HUES64 (cell line): ENCODE measurements around the gene CTNNA2.

Experiments used
- H3K27ac ChIP-seq: 2 replicates; pipeline ENCODE4 v1.7.0; 2013; ENCODE audit warnings: low read depth, low read length, inconsistent platforms
- H3K27me3 ChIP-seq: 2 replicates; pipeline ENCODE4 v1.6.1; 2013; ENCODE audit warnings: mild to moderate bottlenecking, low read length; ENCODE audit not compliant: insufficient read depth
- H3K36me3 ChIP-seq: 2 replicates; pipeline ENCODE4 v1.6.1; 2013; ENCODE audit warnings: mild to moderate bottlenecking, low read length; ENCODE audit not compliant: insufficient read depth
- H3K4me1 ChIP-seq: 2 replicates; pipeline ENCODE4 v1.6.1; 2013; ENCODE audit warnings: mild to moderate bottlenecking, low read length, moderate library complexity; ENCODE audit not compliant: insufficient read depth
- H3K4me3 ChIP-seq: 2 replicates; pipeline ENCODE4 v1.5.1; 2013; ENCODE audit warnings: mild to moderate bottlenecking, low read length, moderate library complexity
- H3K9ac ChIP-seq: 2 replicates; pipeline ENCODE4 v1.6.1; 2013; ENCODE audit warnings: mild to moderate bottlenecking, low read depth, low read length
- H3K9me3 ChIP-seq: 2 replicates; pipeline ENCODE4 v1.6.1; 2013; ENCODE audit warnings: low read depth, low read length; ENCODE audit not compliant: insufficient read depth
- WGBS: fragments of 150-250, 120-280 bp; methylation state at CpG from one replicate; pipeline ENCODE4 v1.1.7; 2013; ENCODE audit warnings: missing lambda C conversion rate; 5-methylcytosine and 5-hydroxymethylcytosine counted together

CTNNA2 gene

DNA sequence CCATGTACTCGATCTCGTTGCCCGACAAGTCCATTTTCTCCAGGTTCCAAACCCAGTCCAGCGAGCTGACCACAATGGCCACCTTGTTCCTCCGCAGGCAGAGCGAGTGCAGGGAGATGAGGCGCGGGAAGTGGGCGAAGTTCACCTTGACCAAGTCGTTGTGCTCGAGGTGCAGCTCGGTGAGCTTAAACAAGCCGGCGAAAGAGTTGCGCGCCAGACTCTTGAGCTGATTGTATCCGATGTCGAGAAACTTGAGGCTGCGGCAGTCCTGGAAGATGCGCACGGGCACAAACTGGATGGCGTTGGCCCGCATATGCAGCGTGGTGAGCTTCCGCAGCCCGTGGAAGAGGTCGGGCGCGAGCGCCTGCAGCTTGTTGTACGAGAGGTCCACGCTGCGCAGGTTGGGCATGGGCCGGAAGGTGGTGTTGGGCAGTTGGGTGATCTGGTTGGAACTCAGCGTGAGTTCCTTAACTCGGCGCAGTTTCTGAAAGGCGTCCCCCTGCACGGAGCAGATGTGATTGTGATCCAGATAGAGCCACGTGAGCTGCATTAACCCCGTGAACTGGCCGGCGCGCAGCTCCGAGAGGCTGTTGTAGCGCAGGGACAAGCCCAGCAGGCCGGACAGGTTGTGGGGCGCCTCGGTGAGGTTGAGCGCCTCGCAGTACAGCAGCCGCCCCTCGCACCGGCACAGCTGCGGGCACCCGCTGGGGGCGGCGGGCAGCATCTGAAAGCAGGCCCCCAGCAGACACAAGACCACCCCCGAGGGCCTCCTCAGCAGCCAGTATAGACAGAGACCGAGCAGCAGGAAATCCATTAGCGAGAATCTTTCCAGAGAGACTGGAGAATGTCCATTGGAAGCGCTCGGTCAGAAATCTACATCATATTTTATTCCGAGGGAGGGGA is 790.4 kb downstream of the CTNNA2 start:
- H3K27ac ChIP-seq: no peak overlapping the region
- no peaks in the 10 kb centered on the region for H3K36me3 ChIP-seq
- H3K27me3 ChIP-seq: peaks cover 65% of the 10 kb centered on the region
- H3K9ac ChIP-seq: peak overlapping the region; percentile 43
- no peaks in the 10 kb centered on the region for H3K9me3 ChIP-seq
- H3K4me3 ChIP-seq: peak overlapping the region; percentile 70
- 56% methylated on average over 62 of the region's 64 CpGs for WGBS
- H3K4me1 ChIP-seq: peaks cover 49% of the 10 kb centered on the region

DNA sequence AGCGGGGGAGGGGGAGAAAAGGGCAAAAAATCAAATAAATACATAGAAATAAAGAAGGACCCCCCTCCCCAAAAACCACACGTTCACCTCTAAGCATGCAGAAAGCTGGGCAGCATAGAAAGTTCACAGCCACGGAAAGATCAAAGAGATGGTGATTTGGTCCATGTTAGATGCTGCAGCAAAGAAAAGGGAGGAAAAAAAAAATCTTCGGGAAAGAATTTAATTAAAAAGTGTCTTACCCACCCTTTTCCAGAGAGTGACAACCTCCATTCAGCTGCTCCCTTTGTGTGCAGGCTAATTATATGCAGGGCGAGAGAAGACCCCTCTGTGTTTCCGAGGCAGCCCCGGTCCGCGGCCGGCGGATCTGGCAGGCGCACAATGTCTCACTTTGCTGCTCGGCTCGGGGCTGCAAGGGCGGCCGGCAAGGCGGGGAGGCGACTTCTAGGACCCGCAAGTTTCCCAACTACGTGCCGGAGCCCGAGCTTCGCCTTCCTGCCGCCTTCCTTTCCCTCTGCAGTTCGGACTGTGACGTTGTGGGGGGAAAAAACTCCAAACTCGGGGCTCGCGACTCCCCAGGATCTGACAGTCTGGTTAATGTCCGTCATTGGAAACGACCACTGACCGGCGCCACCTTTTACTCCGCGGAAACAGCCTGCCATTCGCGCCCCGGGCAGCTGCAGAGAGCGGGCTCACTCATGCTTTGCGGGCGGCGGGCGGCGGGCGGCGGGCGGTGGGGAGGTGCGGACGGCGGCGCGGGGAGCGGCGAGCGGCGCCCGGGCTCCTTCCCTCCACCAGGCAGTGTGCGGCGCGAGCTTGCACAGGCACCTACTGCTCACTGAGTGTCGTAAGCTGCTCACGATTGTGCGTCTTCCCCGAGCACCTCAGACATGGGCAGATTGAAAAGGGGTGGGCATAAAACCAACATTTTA is 791.3 kb downstream of the CTNNA2 start, which contains the start of gene LRRTM1:
Gene LRRTM1 (minus strand): TSS at position 844 of the 929 bp plus-strand sequence. CDS start 933 bp downstream, outside the sequence.
- Histone ChIP-seq H3K9ac (peak within 1 kb of the TSS; percentile 47; the same call in 1 of the 2 replicates), H3K36me3 (no peaks in the 10 kb centered on the region), H3K27ac (no peak within 1 kb of the TSS), H3K4me3 (peak within 1 kb of the TSS; percentile 70), H3K27me3 (peaks cover 65% of the 10 kb centered on the region), H3K4me1 (peaks cover 40% of the 10 kb centered on the region), H3K9me3 (no peaks in the 10 kb centered on the region)
- WGBS: under 1% methylated on average over 61 of the region's 64 CpGs

DNA sequence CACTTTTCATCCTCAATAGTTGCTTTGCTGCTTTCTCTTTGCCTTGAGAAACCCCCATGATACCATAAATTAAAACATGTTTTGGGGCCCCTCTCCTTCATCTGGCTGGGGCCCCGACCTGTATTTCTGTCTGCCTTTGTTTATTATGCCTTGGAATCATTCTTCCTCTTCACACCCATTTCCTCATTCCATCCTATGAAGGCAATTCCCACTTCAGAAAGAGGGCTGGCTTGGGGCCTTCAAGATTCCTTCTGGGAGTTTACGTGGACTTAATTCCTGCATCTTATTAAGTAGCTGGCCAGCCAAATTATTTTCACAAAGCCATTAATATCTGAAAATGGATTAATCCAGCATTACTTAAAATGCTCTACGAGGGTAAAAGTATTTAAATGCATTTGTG is 798.5 kb downstream of the CTNNA2 start:
- H3K27me3 ChIP-seq: peaks cover 5% of the 10 kb centered on the region
- H3K9me3 ChIP-seq: no peaks in the 10 kb centered on the region
- no peak overlapping the region for H3K4me3 ChIP-seq
- no peak overlapping the region for H3K27ac ChIP-seq
- H3K4me1 ChIP-seq: peaks cover 3% of the 10 kb centered on the region; the same call in 1 of the 2 replicates
- WGBS: 80% methylated on average over 2 of the region's 3 CpGs
- H3K9ac ChIP-seq: no peak overlapping the region
- H3K36me3 ChIP-seq: no peaks in the 10 kb centered on the region

DNA sequence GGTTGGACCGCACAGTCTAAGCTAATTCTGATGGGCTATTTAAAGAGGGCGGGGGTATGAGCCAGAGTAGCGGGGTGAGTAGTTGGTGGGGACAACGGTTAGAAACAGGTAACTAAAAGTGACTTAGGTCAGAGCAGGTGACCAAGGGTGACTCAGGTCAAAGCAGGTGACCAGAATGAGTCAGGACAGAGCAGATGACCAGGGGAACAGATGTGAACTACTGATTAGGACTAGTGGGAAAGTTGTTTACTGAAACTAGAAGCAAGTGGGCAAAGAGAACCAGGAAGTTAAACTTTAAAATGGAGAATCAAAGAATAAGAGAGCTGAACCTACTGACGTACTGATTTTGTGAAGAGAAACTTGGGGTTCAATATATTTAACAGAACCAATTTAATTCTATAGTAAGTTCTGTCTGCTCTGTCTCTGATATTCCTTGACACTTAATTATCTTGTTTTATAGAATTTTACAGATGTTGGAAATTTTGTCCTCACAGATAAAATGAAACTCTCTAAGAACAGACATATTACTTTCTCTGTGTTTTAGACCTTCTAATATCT is 799.5 kb downstream of the CTNNA2 start:
- no peaks in the 10 kb centered on the region for H3K9me3 ChIP-seq
- no peak overlapping the region for H3K27ac ChIP-seq
- no peak overlapping the region for H3K9ac ChIP-seq
- H3K27me3 ChIP-seq: no peaks in the 10 kb centered on the region
- no peak overlapping the region for H3K4me3 ChIP-seq
- H3K4me1 ChIP-seq: no peaks in the 10 kb centered on the region
- 84% methylated on average over 5 of the region's 5 CpGs for WGBS
- H3K36me3 ChIP-seq: no peaks in the 10 kb centered on the region

DNA sequence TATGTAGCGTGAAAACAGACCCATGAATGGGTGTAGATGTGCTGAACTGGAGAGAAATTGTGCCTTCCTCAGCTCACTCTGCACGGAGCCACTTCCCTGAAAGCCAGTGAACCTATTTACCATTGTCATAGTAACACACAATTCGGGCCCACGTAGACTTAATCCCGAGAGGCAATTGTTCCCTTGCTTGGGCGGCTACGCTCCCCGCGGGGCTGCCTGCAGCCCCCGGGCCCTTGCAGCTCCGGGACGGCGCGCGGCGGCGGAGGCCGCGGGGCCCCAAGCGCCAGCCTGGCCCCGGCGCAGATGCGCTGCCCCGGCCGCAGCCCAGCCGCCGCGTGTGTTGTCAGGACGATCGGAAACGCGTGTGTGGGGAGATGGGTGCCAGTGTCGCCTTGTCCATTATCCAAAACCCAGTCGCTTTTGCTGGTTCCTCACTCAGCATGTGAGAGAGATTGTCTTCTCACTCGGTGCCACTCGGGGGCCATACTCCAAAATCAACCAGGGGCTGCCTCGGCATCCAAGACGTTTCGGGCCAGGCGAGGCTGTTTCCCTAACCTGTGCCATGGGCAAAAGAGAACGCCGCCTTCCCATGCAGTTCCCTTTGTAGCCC is 809.6 kb downstream of the CTNNA2 start:
- WGBS: 90% methylated on average over 42 of the region's 42 CpGs
- H3K27ac ChIP-seq: no peak overlapping the region
- peak overlapping the region; percentile 36 for H3K4me3 ChIP-seq
- no peaks in the 10 kb centered on the region for H3K36me3 ChIP-seq
- peaks cover 55% of the 10 kb centered on the region for H3K4me1 ChIP-seq
- H3K27me3 ChIP-seq: peaks cover 25% of the 10 kb centered on the region
- H3K9ac ChIP-seq: no peak overlapping the region; the same call in 1 of the 2 replicates
- H3K9me3 ChIP-seq: no peaks in the 10 kb centered on the region

DNA sequence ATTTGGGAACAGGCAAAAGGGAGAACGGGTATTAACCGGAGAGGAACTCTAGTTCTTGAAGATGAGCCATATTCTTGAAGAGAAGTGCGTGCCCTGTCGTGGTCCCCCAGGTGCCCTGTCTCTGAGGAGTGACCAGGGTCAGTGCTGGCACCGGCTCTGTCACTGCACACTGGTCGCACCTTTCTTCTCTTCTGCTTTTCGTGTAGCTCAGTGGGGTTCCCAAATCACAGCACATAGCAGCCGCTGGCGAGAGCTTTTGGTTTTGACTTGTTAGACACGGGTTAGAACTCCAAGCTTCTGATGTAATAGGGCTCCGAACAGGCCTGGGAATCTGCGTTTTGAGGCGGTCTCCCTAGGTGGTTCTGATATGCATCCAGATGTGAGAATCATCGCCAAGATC is 810.1 kb downstream of the CTNNA2 start:
- no peaks in the 10 kb centered on the region for H3K36me3 ChIP-seq
- H3K9ac ChIP-seq: no peak overlapping the region
- H3K27ac ChIP-seq: no peak overlapping the region
- H3K4me3 ChIP-seq: 0 out of 2 replicates have a peak overlapping the region, but pooled peaks have one; percentile 36
- WGBS: 93% methylated on average over 14 of the region's 14 CpGs
- H3K9me3 ChIP-seq: no peaks in the 10 kb centered on the region
- H3K27me3 ChIP-seq: peaks cover 25% of the 10 kb centered on the region
- H3K4me1 ChIP-seq: peaks cover 56% of the 10 kb centered on the region

DNA sequence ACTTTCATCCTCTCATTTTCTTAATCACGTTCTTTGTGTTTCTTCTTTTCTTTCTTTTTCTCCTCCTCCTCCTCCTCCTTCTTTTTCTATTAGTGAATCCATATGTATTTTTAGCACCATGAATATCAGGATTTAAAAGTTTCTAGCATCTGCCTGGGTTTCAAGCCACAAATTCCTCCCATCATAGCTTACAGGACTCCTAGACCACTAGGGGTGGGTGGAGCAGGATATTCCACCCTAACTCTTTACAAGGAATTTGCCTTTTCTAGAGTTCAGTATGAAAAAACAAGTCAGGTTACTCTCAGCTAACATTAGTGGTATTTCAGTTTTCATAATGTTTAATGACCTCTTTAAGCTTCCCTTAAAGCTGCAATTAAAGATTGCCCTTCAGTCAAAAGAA is 810.8 kb downstream of the CTNNA2 start:
- Histone ChIP-seq H3K36me3 (no peaks in the 10 kb centered on the region), H3K9ac (no peak overlapping the region), H3K27ac (no peak overlapping the region), H3K9me3 (no peaks in the 10 kb centered on the region), H3K4me1 (peaks cover 62% of the 10 kb centered on the region), H3K4me3 (no peak overlapping the region), H3K27me3 (peaks cover 25% of the 10 kb centered on the region)
- WGBS: 59% methylated on average over 1 of the region's 1 CpG

DNA sequence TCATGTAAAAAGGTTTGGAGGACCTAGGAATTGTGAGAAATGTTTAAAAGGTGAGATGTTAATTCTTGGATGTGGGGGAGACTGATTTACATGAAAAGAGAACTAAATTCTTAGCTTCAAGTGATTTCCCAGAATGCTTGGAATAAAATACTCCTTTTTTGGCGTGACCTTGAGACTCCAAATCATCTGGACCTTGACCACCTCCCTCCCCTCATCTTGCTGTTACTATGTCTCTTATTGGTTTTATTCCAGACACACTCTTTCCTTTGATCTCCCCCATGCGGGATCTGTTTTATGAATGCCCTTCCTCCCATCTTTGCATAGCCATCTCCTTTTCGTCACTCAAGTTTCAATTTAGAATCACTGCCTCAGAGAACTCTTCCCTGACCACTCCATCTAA is 811.7 kb downstream of the CTNNA2 start:
- 41% methylated on average over 3 of the region's 3 CpGs for WGBS
- peak overlapping the region; percentile 40; the same call in 1 of the 2 replicates for H3K27ac ChIP-seq
- no peak overlapping the region for H3K9ac ChIP-seq
- H3K4me1 ChIP-seq: peaks cover 65% of the 10 kb centered on the region
- peaks cover 25% of the 10 kb centered on the region for H3K27me3 ChIP-seq
- 0 out of 2 replicates have a peak overlapping the region, but pooled peaks have one; percentile 3 for H3K4me3 ChIP-seq
- no peaks in the 10 kb centered on the region for H3K9me3 ChIP-seq
- no peaks in the 10 kb centered on the region for H3K36me3 ChIP-seq

DNA sequence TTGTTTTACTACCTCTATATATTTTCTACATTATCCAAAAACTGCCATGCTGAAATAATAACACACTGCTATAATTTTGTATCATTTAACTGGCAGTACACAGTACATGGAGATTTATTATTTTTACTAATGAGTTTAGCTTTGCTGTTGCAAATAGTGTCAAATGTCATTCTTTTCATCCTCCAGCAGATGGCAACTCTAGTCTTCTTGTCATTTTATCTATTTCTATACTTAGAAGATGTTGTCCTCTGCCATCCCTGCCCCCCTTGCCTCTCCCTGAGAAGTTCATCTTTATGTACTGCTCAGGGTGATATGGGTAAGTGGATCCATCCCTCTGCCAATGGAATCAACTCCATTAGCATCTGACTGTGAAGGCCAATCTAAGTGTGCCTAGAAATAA is 813.4 kb downstream of the CTNNA2 start:
- Histone ChIP-seq H3K4me3 (no peak overlapping the region), H3K27me3 (peaks cover 22% of the 10 kb centered on the region), H3K4me1 (peaks cover 78% of the 10 kb centered on the region), H3K9ac (no peak overlapping the region), H3K36me3 (no peaks in the 10 kb centered on the region), H3K9me3 (no peaks in the 10 kb centered on the region), H3K27ac (no peak overlapping the region)

DNA sequence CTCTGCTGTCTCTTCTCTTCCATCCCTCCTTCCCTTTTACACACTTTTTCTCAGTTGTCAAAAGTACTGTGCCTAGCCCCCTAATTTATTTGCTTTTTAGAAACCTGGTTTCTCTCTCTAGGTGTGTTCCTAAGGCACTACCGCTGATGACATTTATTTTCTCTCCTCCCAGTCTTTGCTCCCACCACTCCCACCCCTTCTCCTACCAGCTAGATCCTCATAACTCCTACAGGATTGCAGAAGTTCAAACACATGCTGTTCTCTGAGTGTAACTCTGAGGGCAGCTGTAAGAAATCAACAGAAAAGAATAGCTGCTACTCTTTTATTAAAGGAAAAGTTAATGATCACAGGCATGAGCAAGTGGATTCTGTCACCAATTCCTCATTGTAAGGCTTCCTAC is 814.0 kb downstream of the CTNNA2 start:
- H3K9me3 ChIP-seq: no peaks in the 10 kb centered on the region
- H3K27me3 ChIP-seq: peaks cover 17% of the 10 kb centered on the region
- no peaks in the 10 kb centered on the region for H3K36me3 ChIP-seq
- H3K4me3 ChIP-seq: no peak overlapping the region
- WGBS: 65% methylated on average over 1 of the region's 1 CpG
- peaks cover 75% of the 10 kb centered on the region for H3K4me1 ChIP-seq
- H3K27ac ChIP-seq: no peak overlapping the region
- H3K9ac ChIP-seq: no peak overlapping the region
